Measurements from ENCODE around the gene CIB4. TPM values are rescaled to one million over a fixed set of nuclear protein-coding genes. Genes with fewer than 3 reads are reported as not detected.
"Not testable (repeated sequence)": the region's sequence is repeated elsewhere in the genome, so short reads cannot be mapped to it uniquely, and the experiment has no call there.

CIB4 gene
- total RNA-seq, 1 donor from 2014 or later = not detected

DNA sequence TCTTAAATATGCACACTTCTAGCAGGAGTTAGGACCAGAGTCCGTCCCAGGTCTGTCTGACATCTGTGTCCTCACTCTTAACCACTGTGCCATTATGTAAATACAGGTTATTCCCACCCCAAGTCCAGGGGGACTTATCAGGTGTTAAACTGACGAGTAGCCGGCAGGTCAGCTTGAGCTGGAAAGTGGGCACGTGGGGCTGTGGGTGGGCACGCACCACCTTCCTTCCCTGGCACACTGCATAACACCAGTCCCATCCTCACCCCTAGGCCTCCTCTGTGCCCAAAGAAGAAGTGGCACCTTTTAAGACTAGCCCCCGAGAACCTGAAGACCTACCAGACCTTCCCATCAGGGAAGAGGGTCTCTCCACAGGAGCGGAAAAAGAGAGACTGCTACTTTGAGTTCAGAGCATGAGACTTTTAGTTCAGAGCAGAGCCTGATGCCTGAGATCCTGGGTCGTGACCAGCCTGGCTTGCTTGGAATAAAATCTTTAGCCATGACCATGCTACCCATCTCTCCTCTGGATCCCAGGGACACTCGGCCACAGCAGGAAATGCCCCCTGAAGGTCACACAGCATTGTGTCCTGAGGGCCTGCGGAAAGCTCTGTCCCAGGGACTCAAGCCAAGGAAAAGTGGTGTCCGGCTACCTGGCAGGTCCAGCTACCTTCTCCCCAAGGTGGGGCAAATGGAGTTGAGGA is 62.0 kb downstream of the CIB4 start:
- DNase-seq (ENCODE audit: low spot score) = peak; percentile 37
- intact Hi-C loops (cut with DNase I) = no loop called here
- no peak for ATAC-seq

GRCh38 chr2:26578581-26578980 is 62.6 kb downstream of the CIB4 start:
- no peak for ATAC-seq
- intact Hi-C loops (cut with DNase I) = no loop called here
- peak; percentile 33 for DNase-seq (ENCODE audit: low spot score)

GRCh38 chr2:26578113-26578458 is 63.1 kb downstream of the CIB4 start:
- DNase-seq (ENCODE audit: low spot score) (no peak), ATAC-seq (peak; percentile 11)
- intact Hi-C loops (cut with DNase I) = no loop called here

DNA sequence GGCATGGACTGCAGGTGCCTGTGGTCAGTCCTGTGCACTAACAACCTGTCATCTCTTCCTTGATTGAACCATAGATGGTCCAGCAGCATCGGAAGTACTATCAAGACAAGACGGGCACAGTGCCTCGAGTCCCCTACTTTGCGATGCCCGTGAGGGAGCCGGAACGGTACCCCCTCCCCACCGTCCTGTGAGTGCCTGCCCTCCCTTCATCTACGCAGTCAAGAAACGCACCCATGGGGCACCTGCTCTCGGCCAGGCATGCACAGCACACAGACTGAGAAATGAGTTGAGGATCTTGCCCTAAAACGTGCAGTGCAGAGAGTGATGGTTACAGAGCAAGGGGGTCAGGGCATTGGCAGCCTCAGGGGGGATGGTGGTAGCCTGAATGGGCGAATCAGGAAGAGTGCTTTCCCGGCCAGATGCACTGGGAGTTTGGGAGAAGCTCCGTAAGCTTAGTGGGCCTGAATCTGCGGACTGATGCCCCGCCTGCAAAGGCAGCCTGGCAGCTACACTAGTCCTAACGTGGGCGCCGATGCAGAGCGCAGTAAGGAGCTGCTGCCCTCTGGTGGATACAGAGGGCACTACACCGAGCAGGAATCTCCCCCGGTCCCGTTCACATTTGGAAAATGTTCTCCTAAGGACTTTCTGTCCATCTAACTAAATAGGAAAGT is 63.6 kb downstream of the CIB4 start:
- peak; percentile 78 for ATAC-seq
- intact Hi-C loops (cut with DNase I) = no loop called here

GRCh38 chr2:26576565-26577441 is 64.4 kb downstream of the CIB4 start:
- intact Hi-C loops (cut with DNase I) = no loop called here
- no peak for DNase-seq (ENCODE audit: low spot score)
- no peak for ATAC-seq

More for the DNA sequence above, 63.6 kb downstream of the CIB4 start:
- DNase-seq (ENCODE audit: low spot score) = peak; percentile 83

- ATAC-seq (no peak), DNase-seq (ENCODE audit: low spot score) (no peak)
- intact Hi-C loops (cut with DNase I) = no loop called here
Measured at GRCh38 chr2:26575836-26576564, 65.2 kb downstream of the CIB4 start.

GRCh38 chr2:26574900-26575560 is 66.1 kb downstream of the CIB4 start:
- no peak for DNase-seq (ENCODE audit: low spot score)
- intact Hi-C loops (cut with DNase I) = no loop called here
- ATAC-seq = no peak

GRCh38 chr2:26574066-26574899 is 66.9 kb downstream of the CIB4 start:
- ATAC-seq (no peak), DNase-seq (ENCODE audit: low spot score) (no peak)
- intact Hi-C loops (cut with DNase I) = no loop called here

GRCh38 chr2:26573241-26573925 is 67.8 kb downstream of the CIB4 start:
- ATAC-seq (no peak), DNase-seq (ENCODE audit: low spot score) (no peak)
- intact Hi-C loops (cut with DNase I) = no loop called here

- DNase-seq (ENCODE audit: low spot score) (no peak), ATAC-seq (no peak)
- intact Hi-C loops (cut with DNase I) = no loop called here
Measured at GRCh38 chr2:26572591-26572990, 68.6 kb downstream of the CIB4 start.

GRCh38 chr2:26571316-26571715 is 69.8 kb downstream of the CIB4 start:
- ATAC-seq = no peak
- intact Hi-C loops (cut with DNase I) = no loop called here
- DNase-seq (ENCODE audit: low spot score) = no peak

GRCh38 chr2:26570083-26570430 is 71.1 kb downstream of the CIB4 start:
- ATAC-seq = no peak
- intact Hi-C loops (cut with DNase I) = no loop called here
- peak; percentile 15 for DNase-seq (ENCODE audit: low spot score)

DNA sequence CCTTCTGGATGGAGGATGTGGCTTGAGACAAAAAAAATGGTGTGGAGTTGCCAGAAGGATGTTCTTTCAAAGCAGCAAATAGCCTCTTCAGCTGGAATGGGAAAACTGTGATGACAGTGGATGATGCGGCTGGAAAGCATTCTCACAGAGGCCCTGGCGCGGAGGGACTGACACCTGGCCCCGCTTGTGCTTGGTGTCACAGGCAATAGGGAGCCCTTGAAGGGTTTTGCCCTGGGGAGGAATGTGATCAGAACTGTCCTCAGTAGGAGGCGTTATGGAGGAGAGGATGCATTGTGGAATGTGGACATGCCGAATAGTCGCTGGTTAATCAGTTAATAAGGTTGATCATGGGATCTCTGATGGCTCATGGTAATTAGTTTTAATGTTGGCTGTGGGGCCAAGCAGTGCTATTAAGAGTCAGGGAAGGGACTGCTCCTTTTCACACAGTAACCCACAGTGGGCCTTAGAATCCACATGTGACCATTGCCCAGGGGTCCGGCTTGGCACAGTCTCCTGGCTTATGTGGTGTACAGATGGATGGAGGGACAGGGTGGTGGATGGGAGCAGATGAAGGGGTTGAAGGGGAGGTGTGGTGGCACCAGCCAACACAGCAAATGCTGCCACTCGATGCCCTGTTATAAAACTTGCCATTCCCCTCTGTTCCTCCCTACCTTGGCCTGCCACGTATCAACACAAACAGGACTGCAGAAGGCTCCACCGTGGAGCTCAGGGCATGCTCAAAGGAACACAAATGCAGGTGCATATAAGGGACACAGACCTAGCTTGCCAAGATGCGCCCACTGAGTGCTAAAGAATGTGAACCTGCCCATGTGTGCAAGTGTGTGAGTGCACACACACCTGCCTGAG is 71.7 kb downstream of the CIB4 start:
- ATAC-seq (no peak), DNase-seq (ENCODE audit: low spot score) (peak; percentile 19)

GRCh38 chr2:26568076-26568890 is 72.9 kb downstream of the CIB4 start:
- intact Hi-C loops (cut with DNase I) = no loop called here
- no peak for ATAC-seq
- DNase-seq (ENCODE audit: low spot score) = peak; percentile 13

More for the DNA sequence above, 71.7 kb downstream of the CIB4 start:
- intact Hi-C loops (cut with DNase I) = no loop called here

DNA sequence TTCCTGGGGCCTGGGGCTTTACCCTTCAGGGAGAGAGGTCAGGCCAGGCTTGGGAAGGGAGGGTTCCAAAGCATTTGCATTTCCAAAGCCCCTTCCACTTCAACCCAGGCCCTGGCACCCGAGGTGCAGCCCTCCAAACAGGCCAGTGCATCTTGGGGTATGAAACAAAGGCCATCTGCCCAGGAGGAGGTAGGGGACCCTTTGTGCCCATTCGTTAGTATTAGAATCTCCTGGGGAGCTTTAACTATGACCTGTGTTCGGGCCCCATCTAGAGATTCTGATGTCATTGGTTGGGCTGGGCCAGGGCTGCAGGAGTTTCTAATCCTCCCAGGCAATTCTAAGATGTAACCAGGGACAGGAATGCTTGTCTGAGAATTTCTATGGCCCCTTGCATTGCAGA is 73.6 kb downstream of the CIB4 start:
- DNase-seq (ENCODE audit: low spot score) (no peak), ATAC-seq (no peak)
- intact Hi-C loops (cut with DNase I) = no loop called here

DNA sequence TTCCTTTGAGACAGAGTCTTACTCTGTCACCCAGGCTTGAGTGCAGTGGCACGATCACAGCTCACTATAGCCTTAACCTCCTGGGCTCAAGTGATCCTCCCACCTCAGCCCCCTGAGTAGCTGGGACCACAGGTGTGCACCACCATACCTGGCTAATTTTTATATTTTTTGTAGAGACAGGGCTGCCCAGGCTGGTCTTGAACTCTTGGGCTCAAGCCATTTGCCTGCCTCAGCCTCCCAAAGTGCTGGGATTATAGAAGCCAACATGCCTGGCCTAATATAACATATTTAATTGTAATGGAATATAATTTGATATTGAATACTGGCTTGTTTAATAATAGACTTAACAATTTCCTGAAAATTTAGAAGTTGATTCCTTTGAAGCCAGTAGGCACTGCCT is 74.4 kb downstream of the CIB4 start:
- ATAC-seq; DNase-seq (ENCODE audit: low spot score); intact Hi-C loops (cut with DNase I): not testable (repeated sequence)
